22Rv1 (cell line): ENCODE measurements around the gene TXNDC12.

ENCODE experiments used
- CTCF ChIP-seq: fragments of 450-650 bp; IDR thresholded peaks from 2 replicates; pipeline ENCODE4 v1.5.1; 2017; ENCODE audit warnings: mild to moderate bottlenecking
- ZFX ChIP-seq: fragments of 450-650 bp; IDR thresholded peaks from 2 replicates; pipeline ENCODE4 v1.6.1; 2017; ENCODE audit warnings: antibody characterized with exemption, borderline replicate concordance

- TF ChIP-seq CTCF (no peak), ZFX (no peak)
These were observed 21.0 kb downstream of the TXNDC12 start for GRCh38 chr1:52034050-52034384.
